Breast epithelium (tissue), 4 donors: ENCODE measurements around the gene SLC6A12. TPM values are rescaled to one million over a fixed set of nuclear protein-coding genes. Genes with fewer than 3 reads are reported as not detected.
A peak's percentile ranks its signal among the peaks of the same experiment; 100 is the strongest.

ENCODE experiments used
- DNase-seq, 2 donors: peaks; one replicate each; pipeline ENCODE4 v3.0.0-alpha.2; 2019; ENCODE audit warnings: low spot score in 2 of 2
- H3K27ac ChIP-seq, 2 donors: fragments of 200-600 bp; sonication (generic) in 1 of 2; one replicate each; pipeline ENCODE4 v1.5.1; 2016 to 2019; ENCODE audit warnings: mild to moderate bottlenecking in 1 of 2
- H3K27me3 ChIP-seq, 2 donors: fragments of 200-600 bp; sonication (generic) in 1 of 2; one replicate each; pipeline versions ENCODE4 v1.5.1 to v1.6.0; 2017 to 2019; ENCODE audit warnings: control low read depth in 1 of 2, mild to moderate bottlenecking in 1 of 2
- H3K36me3 ChIP-seq: fragments of 200-600 bp; one replicate; pipeline ENCODE4 v1.5.1; 2019
- H3K4me1 ChIP-seq, 2 donors: fragments of 200-600 bp; sonication (generic); one replicate each; pipeline ENCODE4 v1.5.1; 2016 to 2019; ENCODE audit warnings: control low read depth in 1 of 2
- H3K4me3 ChIP-seq, 3 donors: fragments of 200-600 bp; sonication (generic); 1 replicate in 2 of 3; 2 replicates in 1 of 3; pipeline ENCODE4 v1.5.1; 2016 to 2019; ENCODE audit warnings: mild to moderate bottlenecking in 3 of 3, moderate library complexity in 2 of 3
- H3K9me3 ChIP-seq, 2 donors: fragments of 200-600 bp; sonication (generic) in 1 of 2; one replicate each; pipeline ENCODE4 v1.5.1; 2016 to 2019; ENCODE audit warnings: control low read depth in 1 of 2
- CTCF ChIP-seq, 3 donors: fragments of 450-650 bp; IDR thresholded peaks; one replicate each; pipeline ENCODE4 v1.5.1; 2016 to 2017; ENCODE audit warnings: antibody characterized with exemption in 3 of 3, mild to moderate bottlenecking in 3 of 3, moderate library complexity in 3 of 3
- POLR2A ChIP-seq: fragments of 450-650 bp; IDR thresholded peaks from one replicate; pipeline ENCODE4 v1.6.1; 2016; ENCODE audit warnings: antibody characterized with exemption, mild to moderate bottlenecking, moderate library complexity
- POLR2AphosphoS5 ChIP-seq, 3 donors: sonication (generic); formaldehyde crosslinking; IDR thresholded peaks; one replicate each; pipeline ENCODE4 v1.6.1; 2017; ENCODE audit warnings: antibody characterized with exemption in 3 of 3
- intact Hi-C: fragments of 100-400 bp; cut with DNase I; formaldehyde crosslinking; loops from one replicate; pipeline ENCODE4 v1.15.1; 2023; ENCODE audit warnings: low total_unique reads
- total RNA-seq, 3 donors: library from RNA; depleted of rRNA; stranded (reverse); fragments of >200 nt; gene quantifications; one replicate each; pipeline ENCODE4 v1.1.0, GENCODE V29; 2016

SLC6A12 gene
- total RNA-seq, 3 donors from 2014 or later = 0.33 to 2.1 (median 1.3) TPM

GRCh38 chr12:177980-178828 lies 35.8 kb downstream of the SLC6A12 start:
- peaks cover 0 to 11% of the 10 kb centered on the region in 2 donors for H3K27me3 ChIP-seq
- intact Hi-C loops = no loop called here
- peak overlapping the region in 1 of 2 donors; percentile 48 for H3K27ac ChIP-seq
- no peaks in the 10 kb centered on the region for H3K4me1 ChIP-seq
- no peaks in the 10 kb centered on the region for H3K36me3 ChIP-seq
- TF ChIP-seq POLR2A (no peak), CTCF (IDR thresholded peaks at IDR 0.05) (no peak), POLR2AphosphoS5 (IDR thresholded peaks at IDR 0.05) (no peak)
- DNase-seq = no peak
- H3K9me3 ChIP-seq = no peaks in the 10 kb centered on the region
- no peak overlapping the region for H3K4me3 ChIP-seq

- no peak overlapping the region for H3K4me3 ChIP-seq
- H3K4me1 ChIP-seq = no peaks in the 10 kb centered on the region
- peak overlapping the region in 1 of 2 donors; percentile 48 for H3K27ac ChIP-seq
- DNase-seq = no peak
- peaks cover 0 to 18% of the 10 kb centered on the region in 2 donors for H3K27me3 ChIP-seq
- no peaks in the 10 kb centered on the region for H3K36me3 ChIP-seq
- H3K9me3 ChIP-seq = no peaks in the 10 kb centered on the region
- intact Hi-C loops = no loop called here
- TF ChIP-seq POLR2AphosphoS5 (IDR thresholded peaks at IDR 0.05) (no peak), CTCF (IDR thresholded peaks at IDR 0.05) (no peak), POLR2A (no peak)
Measured at GRCh38 chr12:177336-177979, 36.5 kb downstream of the SLC6A12 start.

- DNase-seq = no peak
- TF ChIP-seq POLR2A (no peak), POLR2AphosphoS5 (IDR thresholded peaks at IDR 0.05) (no peak), CTCF (IDR thresholded peaks at IDR 0.05) (no peak)
- intact Hi-C loops = no loop called here
- Histone ChIP-seq H3K27me3 (peaks cover 0 to 27% of the 10 kb centered on the region in 2 donors), H3K27ac (peak overlapping the region in 1 of 2 donors; percentile 48), H3K36me3 (no peaks in the 10 kb centered on the region), H3K4me3 (no peak overlapping the region), H3K4me1 (no peaks in the 10 kb centered on the region), H3K9me3 (no peaks in the 10 kb centered on the region)
Measured at GRCh38 chr12:176321-177181, 37.4 kb downstream of the SLC6A12 start.

- H3K4me1 ChIP-seq = no peaks in the 10 kb centered on the region
- no peaks in the 10 kb centered on the region for H3K9me3 ChIP-seq
- H3K4me3 ChIP-seq = no peak overlapping the region
- intact Hi-C loops = no loop called here
- no peaks in the 10 kb centered on the region for H3K36me3 ChIP-seq
- H3K27me3 ChIP-seq = peaks cover 0 to 27% of the 10 kb centered on the region in 2 donors
- no peak for DNase-seq
- no peak for TF ChIP-seq POLR2AphosphoS5 (IDR thresholded peaks at IDR 0.05)
- H3K27ac ChIP-seq = no peak overlapping the region
Measured at GRCh38 chr12:175759-176158, 38.2 kb downstream of the SLC6A12 start.

- Histone ChIP-seq H3K9me3 (no peaks in the 10 kb centered on the region), H3K27me3 (peaks cover 0 to 27% of the 10 kb centered on the region in 2 donors), H3K4me1 (no peaks in the 10 kb centered on the region), H3K4me3 (no peak overlapping the region), H3K36me3 (no peaks in the 10 kb centered on the region), H3K27ac (no peak overlapping the region)
- TF ChIP-seq POLR2AphosphoS5 (IDR thresholded peaks at IDR 0.05) (no peak), POLR2A (no peak), CTCF (IDR thresholded peaks at IDR 0.05) (no peak)
- no peak for DNase-seq
- intact Hi-C loops = no loop called here
Measured at GRCh38 chr12:175250-175649, 38.7 kb downstream of the SLC6A12 start.
